ENCODE measurements around the gene FAM9A. TPM values are rescaled to one million over a fixed set of nuclear protein-coding genes. Genes with fewer than 3 reads are reported as not detected.
A peak's percentile ranks its signal among the peaks of the same experiment; 100 is the strongest.

The FAM9A gene
- total and polyA plus RNA-seq, 9 of the 15 experiments (the other 6 are each of a cell fraction or from before 2014, with no cell fraction given): 0.07 TPM; not detected in 8

GRCh38 chrX:8808661-8809060 is 7.5 kb upstream of the FAM9A start:
- Histone ChIP-seq H3K4me3 (no peak overlapping the region), H4K20me1 (replicated peaks; ENCODE audit: control insufficient read depth, insufficient read depth, low read length) (no peaks in the 10 kb centered on the region), H3K9me1 (ENCODE audit: control insufficient read depth, insufficient read depth, low read length) (no peaks in the 10 kb centered on the region), H3K9me3 (replicated peaks; ENCODE audit: control insufficient read depth, insufficient read depth, low read depth, low read length) (no peaks in the 10 kb centered on the region), H3K27ac (ENCODE audit: extremely low read depth, low read depth, low read length) (no peak overlapping the region), H3K79me2 (ENCODE audit: control insufficient read depth, insufficient read depth, low read length) (no peaks in the 10 kb centered on the region), H3K4me1 (replicated peaks in 1 of 2; ENCODE audit: control insufficient read depth in 2 of 2, insufficient read depth in 2 of 2, low read length in 2 of 2) (no peaks in the 10 kb centered on the region), H2AFZ (ENCODE audit: low read depth, low read length) (no peak overlapping the region), H3K4me2 (ENCODE audit: insufficient read depth, low read length) (no peak overlapping the region), H3K36me3 (ENCODE audit: control insufficient read depth, insufficient read depth, low read length) (no peaks in the 10 kb centered on the region), H3K9ac (ENCODE audit: insufficient read depth in 1 of 2, low read depth in 2 of 2, low read length in 2 of 2) (no peak overlapping the region), H3K27me3 (ENCODE audit: control insufficient read depth in 2 of 2, insufficient read depth in 2 of 2, low read length in 2 of 2) (no peaks in the 10 kb centered on the region)
- TF ChIP-seq BRF2 (IDR thresholded peaks at IDR 0.05; ENCODE audit: borderline replicate concordance, insufficient read depth, insufficient read length): no peak
- TF ChIP-seq, protein P1, sequence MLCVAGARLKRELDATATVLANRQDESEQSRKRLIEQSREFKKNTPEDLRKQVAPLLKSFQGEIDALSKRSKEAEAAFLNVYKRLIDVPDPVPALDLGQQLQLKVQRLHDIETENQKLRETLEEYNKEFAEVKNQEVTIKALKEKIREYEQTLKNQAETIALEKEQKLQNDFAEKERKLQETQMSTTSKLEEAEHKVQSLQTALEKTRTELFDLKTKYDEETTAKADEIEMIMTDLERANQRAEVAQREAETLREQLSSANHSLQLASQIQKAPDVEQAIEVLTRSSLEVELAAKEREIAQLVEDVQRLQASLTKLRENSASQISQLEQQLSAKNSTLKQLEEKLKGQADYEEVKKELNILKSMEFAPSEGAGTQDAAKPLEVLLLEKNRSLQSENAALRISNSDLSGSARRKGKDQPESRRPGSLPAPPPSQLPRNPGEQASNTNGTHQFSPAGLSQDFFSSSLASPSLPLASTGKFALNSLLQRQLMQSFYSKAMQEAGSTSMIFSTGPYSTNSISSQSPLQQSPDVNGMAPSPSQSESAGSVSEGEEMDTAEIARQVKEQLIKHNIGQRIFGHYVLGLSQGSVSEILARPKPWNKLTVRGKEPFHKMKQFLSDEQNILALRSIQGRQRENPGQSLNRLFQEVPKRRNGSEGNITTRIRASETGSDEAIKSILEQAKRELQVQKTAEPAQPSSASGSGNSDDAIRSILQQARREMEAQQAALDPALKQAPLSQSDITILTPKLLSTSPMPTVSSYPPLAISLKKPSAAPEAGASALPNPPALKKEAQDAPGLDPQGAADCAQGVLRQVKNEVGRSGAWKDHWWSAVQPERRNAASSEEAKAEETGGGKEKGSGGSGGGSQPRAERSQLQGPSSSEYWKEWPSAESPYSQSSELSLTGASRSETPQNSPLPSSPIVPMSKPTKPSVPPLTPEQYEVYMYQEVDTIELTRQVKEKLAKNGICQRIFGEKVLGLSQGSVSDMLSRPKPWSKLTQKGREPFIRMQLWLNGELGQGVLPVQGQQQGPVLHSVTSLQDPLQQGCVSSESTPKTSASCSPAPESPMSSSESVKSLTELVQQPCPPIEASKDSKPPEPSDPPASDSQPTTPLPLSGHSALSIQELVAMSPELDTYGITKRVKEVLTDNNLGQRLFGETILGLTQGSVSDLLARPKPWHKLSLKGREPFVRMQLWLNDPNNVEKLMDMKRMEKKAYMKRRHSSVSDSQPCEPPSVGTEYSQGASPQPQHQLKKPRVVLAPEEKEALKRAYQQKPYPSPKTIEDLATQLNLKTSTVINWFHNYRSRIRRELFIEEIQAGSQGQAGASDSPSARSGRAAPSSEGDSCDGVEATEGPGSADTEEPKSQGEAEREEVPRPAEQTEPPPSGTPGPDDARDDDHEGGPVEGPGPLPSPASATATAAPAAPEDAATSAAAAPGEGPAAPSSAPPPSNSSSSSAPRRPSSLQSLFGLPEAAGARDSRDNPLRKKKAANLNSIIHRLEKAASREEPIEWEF (CRISPR knock-in tag; IDR thresholded peaks at IDR 0.05): peak; percentile 98
- ATAC-seq (no peak), FAIRE-seq (no peak), DNase-seq (ENCODE audit: extremely low read depth in 1 of 4, low spot score in 3 of 4) (no peak)
- intact Hi-C loops (cut with micrococcal nuclease): no loop called here
- ChIA-PET POLR2A (no interaction called here), CTCF (ENCODE audit: low intra/inter-chr PET ratio) (no interaction called here)
- in situ Hi-C loops (cut with MboI): no loop called here
- BruUV-seq (replicated peaks): no TSS peak

Measured in K562 (cell line).